Choroid plexus epithelial cell (primary cell): ENCODE measurements around the gene NUDT17.

ENCODE experiments used
- DNase-seq: peaks from one replicate; pipeline ENCODE4 v3.0.0-alpha.2; 2010; ENCODE audit warnings: low read depth
- H3K4me3 ChIP-seq: 2 replicates; pipeline ENCODE4 v1.5.1; 2011; ENCODE audit warnings: low read depth, mild to moderate bottlenecking, control low read depth, low read length, moderate library complexity
- TF ChIP-seq, protein P1 (sequence below): conservative IDR thresholded peaks from 2 replicates; pipeline ENCODE4 v1.5.1; 2011; ENCODE audit warnings: low read depth, mild to moderate bottlenecking, control low read depth, inconsistent platforms, low read length, moderate library complexity

Gene NUDT17

DNA sequence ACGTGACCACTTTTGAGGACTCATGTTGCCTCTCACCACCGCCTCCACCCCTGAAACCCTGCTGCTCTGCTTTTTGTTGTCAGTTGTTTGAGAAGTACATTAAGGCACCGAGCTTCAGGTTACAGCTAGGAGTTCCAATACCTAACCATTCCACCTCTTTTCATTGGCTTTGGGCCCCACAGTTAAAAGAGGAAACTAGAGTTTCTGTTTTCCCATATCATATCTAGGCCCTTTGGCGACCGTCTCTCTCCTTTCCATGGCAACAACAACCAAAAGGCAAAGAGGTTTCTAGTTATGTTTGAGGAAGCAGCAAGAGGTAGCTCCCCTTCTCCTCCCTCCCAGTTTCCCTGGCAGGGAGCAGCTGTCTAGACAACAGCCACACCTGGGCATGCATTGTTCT is 34.3 kb downstream of the NUDT17 start:
- H3K4me3 ChIP-seq = no peak overlapping the region
- DNase-seq = no peak
- TF ChIP-seq, protein P1, sequence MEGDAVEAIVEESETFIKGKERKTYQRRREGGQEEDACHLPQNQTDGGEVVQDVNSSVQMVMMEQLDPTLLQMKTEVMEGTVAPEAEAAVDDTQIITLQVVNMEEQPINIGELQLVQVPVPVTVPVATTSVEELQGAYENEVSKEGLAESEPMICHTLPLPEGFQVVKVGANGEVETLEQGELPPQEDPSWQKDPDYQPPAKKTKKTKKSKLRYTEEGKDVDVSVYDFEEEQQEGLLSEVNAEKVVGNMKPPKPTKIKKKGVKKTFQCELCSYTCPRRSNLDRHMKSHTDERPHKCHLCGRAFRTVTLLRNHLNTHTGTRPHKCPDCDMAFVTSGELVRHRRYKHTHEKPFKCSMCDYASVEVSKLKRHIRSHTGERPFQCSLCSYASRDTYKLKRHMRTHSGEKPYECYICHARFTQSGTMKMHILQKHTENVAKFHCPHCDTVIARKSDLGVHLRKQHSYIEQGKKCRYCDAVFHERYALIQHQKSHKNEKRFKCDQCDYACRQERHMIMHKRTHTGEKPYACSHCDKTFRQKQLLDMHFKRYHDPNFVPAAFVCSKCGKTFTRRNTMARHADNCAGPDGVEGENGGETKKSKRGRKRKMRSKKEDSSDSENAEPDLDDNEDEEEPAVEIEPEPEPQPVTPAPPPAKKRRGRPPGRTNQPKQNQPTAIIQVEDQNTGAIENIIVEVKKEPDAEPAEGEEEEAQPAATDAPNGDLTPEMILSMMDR = no peak

DNA sequence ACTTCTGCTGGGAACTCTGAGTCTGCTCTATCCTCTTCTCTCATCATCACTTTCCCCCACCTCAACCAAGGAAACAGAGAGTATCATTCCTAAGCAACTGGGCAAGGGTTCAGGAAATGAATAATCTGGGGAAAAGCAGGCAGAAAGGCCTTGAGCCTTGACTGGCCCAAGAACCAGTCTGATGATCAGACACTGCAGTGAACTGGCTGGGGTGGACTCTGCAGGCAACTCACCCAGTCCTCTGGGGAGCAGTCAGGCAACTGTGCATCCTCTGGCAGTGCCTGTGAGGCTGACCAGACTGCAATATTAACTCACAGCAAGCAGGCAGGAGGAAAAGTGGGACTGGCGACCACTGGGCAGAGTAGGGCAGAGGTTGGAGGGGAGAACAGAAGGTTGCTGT is 39.2 kb downstream of the NUDT17 start:
- no peak for DNase-seq
- TF ChIP-seq, protein P1 = no peak
- H3K4me3 ChIP-seq = no peak overlapping the region

DNA sequence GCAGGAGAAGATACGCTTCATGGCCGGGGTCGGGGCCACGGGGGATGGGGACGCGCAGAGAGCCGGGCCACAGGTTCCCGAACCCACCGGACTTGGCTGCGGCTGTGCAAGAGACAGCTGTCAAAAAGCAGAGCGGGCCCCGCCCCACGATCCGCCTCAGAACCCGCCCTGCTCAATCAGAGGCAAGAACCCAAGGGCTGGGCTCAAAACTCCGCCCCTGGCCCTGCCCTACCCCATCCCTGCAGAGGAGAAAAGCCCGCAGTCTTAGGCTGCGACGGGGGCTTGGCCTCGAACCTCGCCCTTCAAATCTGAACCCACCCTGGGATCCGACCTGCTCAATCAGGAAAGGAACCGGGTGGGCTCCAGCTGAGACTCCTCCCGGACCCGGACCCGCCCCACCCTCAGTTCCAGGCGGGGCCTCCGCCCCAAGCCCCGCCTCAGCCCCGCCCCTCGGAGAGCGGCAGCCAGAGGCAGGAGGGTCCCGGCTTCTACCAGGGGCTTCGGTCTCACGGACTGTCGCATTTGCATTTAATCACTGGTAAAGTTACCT is 40.4 kb downstream of the NUDT17 start, which contains the start of gene ANKRD35:
TSS of gene ANKRD35 (minus strand) at position 129 of the 550 bp plus-strand sequence. CDS start at position 21, 108 bp downstream.
- TF ChIP-seq, protein P1 = no peak
- peak within 1 kb of the TSS; percentile 77 for H3K4me3 ChIP-seq
- peak; percentile 68 for DNase-seq

DNA sequence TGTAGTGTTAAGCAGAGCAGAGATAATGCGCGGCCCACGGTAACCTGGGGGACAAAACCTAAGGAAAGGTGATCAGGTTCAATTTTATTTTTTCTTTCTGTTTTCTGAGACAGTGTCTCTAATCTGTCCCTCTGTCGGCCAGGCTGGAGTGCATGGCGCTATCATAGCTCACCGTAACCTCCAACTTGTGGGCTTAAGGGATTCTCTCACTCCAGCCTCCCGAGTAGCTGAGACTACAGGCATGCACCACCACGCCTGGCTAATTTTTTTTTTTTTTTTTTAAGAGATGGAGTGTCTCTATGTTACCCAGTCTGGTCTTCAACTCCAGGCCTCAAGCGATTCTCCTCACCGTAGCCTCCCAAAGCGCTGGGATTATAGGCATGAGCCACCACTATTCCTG is 41.0 kb downstream of the NUDT17 start:
- no peak for DNase-seq
- TF ChIP-seq, protein P1 = no peak
- peak overlapping the region; percentile 77 for H3K4me3 ChIP-seq

DNA sequence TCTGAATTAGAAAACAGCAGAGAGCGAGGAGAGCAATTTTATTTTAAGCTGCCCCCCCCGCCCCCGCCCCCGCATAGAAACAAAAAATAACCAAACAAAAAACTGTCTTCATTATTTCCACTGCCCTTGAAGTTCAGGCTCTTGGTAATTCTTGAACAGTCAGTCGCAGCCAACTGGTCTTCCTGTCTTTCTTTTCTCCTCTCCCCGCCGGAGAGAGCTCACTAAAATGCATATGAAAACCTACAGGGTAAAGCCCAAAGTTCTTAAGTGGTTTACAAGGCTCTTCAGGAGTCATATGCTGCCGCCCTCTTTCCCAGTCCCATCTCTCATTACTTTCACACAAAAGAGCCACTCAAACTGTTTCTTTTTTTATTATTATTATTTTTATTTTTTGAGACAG is 41.4 kb downstream of the NUDT17 start:
- TF ChIP-seq, protein P1 = no peak
- DNase-seq = no peak

DNA sequence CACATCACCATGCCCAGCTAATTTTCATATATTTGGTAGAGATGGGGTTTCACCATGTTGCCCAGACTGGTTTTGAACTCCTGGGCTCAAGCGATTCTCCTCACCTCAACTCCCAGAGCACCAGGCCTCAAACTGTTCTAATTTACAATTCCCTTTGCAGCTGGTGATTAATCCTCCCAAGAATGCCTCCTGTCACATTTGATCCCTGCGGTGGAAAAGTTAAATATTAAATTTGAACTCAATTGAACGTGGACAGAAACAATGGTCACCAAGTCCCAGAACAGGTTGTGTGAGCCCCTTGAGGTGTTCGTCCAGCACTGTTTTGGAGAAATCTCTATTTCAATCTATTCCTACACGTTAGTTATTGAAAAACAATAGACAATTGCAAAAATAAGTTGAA is 42.2 kb downstream of the NUDT17 start:
- peak; percentile 40 for DNase-seq
- TF ChIP-seq, protein P1 = no peak
- H3K4me3 ChIP-seq = no peak overlapping the region

More for the DNA sequence above, 41.4 kb downstream of the NUDT17 start:
- H3K4me3 ChIP-seq = no peak overlapping the region

DNA sequence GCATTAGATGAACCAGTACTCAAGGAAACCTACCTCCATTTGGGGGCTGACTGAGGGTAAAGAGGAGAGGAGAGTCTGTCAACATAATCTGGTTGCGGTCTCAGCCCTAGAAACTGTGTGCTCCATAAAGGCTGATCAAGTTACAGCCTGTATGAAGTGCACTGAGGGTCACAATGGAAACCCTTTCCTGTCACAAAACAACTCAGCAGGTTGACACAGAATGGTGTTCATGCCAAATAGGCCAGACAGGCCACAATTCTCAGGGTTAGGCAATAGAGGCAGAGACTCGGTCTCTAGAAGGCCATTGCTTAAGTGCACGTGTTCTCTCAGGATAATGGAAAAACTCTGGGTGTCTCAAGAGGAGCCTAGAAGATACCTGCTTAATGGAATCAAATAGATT is 44.3 kb downstream of the NUDT17 start:
- H3K4me3 ChIP-seq = no peak overlapping the region
- TF ChIP-seq, protein P1 = no peak
- peak; percentile 45 for DNase-seq
